ENCODE measurements around the gene GBP2.

The GBP2 gene

GRCh38 chr1:89064632-89065031, 61.3 kb downstream of the GBP2 start:
- ATAC-seq (peak; percentile 53), DNase-seq (no peak)
- Mint-ChIP-seq H3K27ac (peak overlapping the region; percentile 91), H3K9me3 (no peaks in the 10 kb centered on the region), H3K27me3 (no peaks in the 10 kb centered on the region), H3K4me1 (peaks cover 57% of the 10 kb centered on the region), H3K36me3 (ENCODE audit: low read depth) (peaks cover 29% of the 10 kb centered on the region), H3K4me3 (peak overlapping the region; percentile 89)

DNA sequence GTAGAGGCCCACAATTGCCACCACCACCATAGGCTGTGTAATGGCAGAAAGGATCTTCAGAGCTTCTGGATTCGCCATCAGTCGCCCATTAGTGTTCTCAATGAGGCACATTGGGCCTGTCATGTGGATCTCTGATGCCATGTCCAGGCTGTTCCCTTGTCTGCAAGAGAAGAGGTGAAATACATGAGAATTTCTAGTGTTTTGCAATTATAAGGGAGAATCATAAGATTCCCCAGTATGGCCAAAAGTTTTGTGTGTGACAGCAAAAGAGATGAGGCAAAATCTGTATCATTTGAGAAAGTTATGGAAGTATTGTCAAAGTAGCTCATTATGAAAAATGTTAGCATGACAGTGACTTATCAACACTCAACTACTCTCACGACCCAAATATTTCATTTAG, 62.8 kb downstream of the GBP2 start:
- no peak for ATAC-seq
- peak overlapping the region; percentile 62 for H3K27ac Mint-ChIP-seq
- DNase-seq: no peak
- H3K9me3 Mint-ChIP-seq: no peaks in the 10 kb centered on the region
- peak overlapping the region; percentile 89 for H3K4me3 Mint-ChIP-seq
- peaks cover 52% of the 10 kb centered on the region for H3K4me1 Mint-ChIP-seq
- no peaks in the 10 kb centered on the region for H3K27me3 Mint-ChIP-seq
- peaks cover 42% of the 10 kb centered on the region for H3K36me3 Mint-ChIP-seq (ENCODE audit: low read depth)

GRCh38 chr1:89060091-89060490, 65.8 kb downstream of the GBP2 start:
- peak overlapping the region; percentile 5 for H3K4me3 Mint-ChIP-seq
- H3K27ac Mint-ChIP-seq: no peak overlapping the region
- no peaks in the 10 kb centered on the region for H3K27me3 Mint-ChIP-seq
- DNase-seq (no peak), ATAC-seq (no peak)
- H3K4me1 Mint-ChIP-seq: peaks cover 45% of the 10 kb centered on the region
- peaks cover 65% of the 10 kb centered on the region for H3K36me3 Mint-ChIP-seq (ENCODE audit: low read depth)
- no peaks in the 10 kb centered on the region for H3K9me3 Mint-ChIP-seq

All from activated naive CD8-positive, alpha-beta T cell treated with anti-CD3 and anti-CD28 coated beads, Interleukin-2, amount 50 U/mL, for 24 hours (primary cell).